NOMO-1 treated with DMSO at 0.1 percent for 48 hours (cell line): ENCODE results near the gene HDAC10.
A peak's percentile ranks its signal among the peaks of the same experiment; 100 is the strongest.
"Not testable (repeated sequence)": the region's sequence is repeated elsewhere in the genome, so short reads cannot be mapped to it uniquely, and the experiment has no call there.

Source experiments
- DNase-seq: peaks from one replicate; lab custom pipeline; 2025; ENCODE audit not compliant: unreplicated experiment; lab: John Stamatoyannopoulos, UW

HDAC10 gene

GRCh38 chr22:50205781-50206569 is 45.1 kb downstream of the HDAC10 start:
- no peak for DNase-seq

GRCh38 chr22:50204998-50205397 is 46.1 kb downstream of the HDAC10 start:
- not testable (repeated sequence) for DNase-seq

GRCh38 chr22:50204571-50204970 is 46.5 kb downstream of the HDAC10 start:
- peak; percentile 9 for DNase-seq

GRCh38 chr22:50203288-50203687 is 47.8 kb downstream of the HDAC10 start:
- DNase-seq = no peak

- DNase-seq = no peak
Observed at GRCh38 chr22:50202130-50202666, 48.9 kb downstream of the HDAC10 start.

- no peak for DNase-seq
Observed at GRCh38 chr22:50201191-50202129, 49.6 kb downstream of the HDAC10 start.

GRCh38 chr22:50200461-50201190 is 50.4 kb downstream of the HDAC10 start, which contains the start of gene SELENOO:
Gene SELENOO (plus strand): TSS chr22:50201011. CDS start chr22:50201037, 26 bp downstream.
- peak; percentile 75 for DNase-seq

GRCh38 chr22:50199829-50200460 is 51.1 kb downstream of the HDAC10 start:
- no peak for DNase-seq

- DNase-seq = no peak
Observed at GRCh38 chr22:50199251-50199721, 51.8 kb downstream of the HDAC10 start.

- no peak for DNase-seq
Observed at GRCh38 chr22:50198624-50199017, 52.4 kb downstream of the HDAC10 start.

GRCh38 chr22:50197856-50198623 is 53.0 kb downstream of the HDAC10 start:
- DNase-seq = no peak

- no peak for DNase-seq
Observed at GRCh38 chr22:50197000-50197800, 53.9 kb downstream of the HDAC10 start.

GRCh38 chr22:50196256-50196655 is 54.8 kb downstream of the HDAC10 start:
- DNase-seq = no peak
